ENCODE data around the gene MEI1. TPM values are rescaled to one million over a fixed set of nuclear protein-coding genes. Genes with fewer than 3 reads are reported as not detected.
"Not testable (repeated sequence)": the region's sequence is repeated elsewhere in the genome, so short reads cannot be mapped to it uniquely, and the experiment has no call there.

Gene MEI1
- total RNA-seq, 1 donor, result 0.36 TPM

DNA sequence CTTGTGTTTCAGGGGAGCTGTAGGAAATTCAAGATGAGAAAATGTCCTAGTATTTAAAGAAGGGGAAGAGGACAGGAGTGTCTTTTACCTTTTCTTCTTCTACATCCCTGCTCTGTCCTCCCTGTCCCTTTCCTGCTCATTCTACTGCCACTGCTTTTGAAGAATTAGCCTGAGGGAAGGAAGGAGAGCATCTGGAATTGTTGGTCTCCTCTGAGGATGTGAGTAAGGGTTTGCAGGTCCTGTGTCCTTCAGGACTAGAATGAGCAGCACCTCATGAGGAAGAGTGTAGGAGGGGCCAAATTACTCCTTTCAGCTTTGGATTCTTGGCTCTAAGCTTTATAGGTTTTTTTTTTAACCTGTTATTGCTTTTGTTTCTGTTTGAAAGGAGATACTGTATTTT lies 34.8 kb upstream of the MEI1 start:
- H3K79me2 ChIP-seq (ENCODE audit: insufficient read depth, low read length), result no peaks in the 10 kb centered on the region
- H3K27me3 ChIP-seq (ENCODE audit: insufficient read depth, low read length), result no peaks in the 10 kb centered on the region
- no peak for TF ChIP-seq CTCF (IDR thresholded peaks at IDR 0.05; ENCODE audit: extremely low read depth, low read depth, low read length)
- H3K4me3 ChIP-seq (ENCODE audit: insufficient read depth, low read length), result no peak overlapping the region
- H4K20me1 ChIP-seq (ENCODE audit: insufficient read depth, low read length), result no peaks in the 10 kb centered on the region
- peak; percentile 34 for DNase-seq (ENCODE audit: insufficient read length, low spot score, missing footprints)
- H3K36me3 ChIP-seq (ENCODE audit: insufficient read depth, low read length), result peaks cover 59% of the 10 kb centered on the region
- no peak overlapping the region for H3K27ac ChIP-seq (ENCODE audit: low read depth, low read length)
- H2AFZ ChIP-seq (ENCODE audit: low read length), result no peak overlapping the region
- no peaks in the 10 kb centered on the region for H3K9me3 ChIP-seq (ENCODE audit: low read depth, low read length)
- H3K4me1 ChIP-seq (ENCODE audit: insufficient read depth, low read length), result peaks cover 17% of the 10 kb centered on the region
- H3K4me2 ChIP-seq (ENCODE audit: insufficient read depth, low read length), result no peak overlapping the region

DNA sequence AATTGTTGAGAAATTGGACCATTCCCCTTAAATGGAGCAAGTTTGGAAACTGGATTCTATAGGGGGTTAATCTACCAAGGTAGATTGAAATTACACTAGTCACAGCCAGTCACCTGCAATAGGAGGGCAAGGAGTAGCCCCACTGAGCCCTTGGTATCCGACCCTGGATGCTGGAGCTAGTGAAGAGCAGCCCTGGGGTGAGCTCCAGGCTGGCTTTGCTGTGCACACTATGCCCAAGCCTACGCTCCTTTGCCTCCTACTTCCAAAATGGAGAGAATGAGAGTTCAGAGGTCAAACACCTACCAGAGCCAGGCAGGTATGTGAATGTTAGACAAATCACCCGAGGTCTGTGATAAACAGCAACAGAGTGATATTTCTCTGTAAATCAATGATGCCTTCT lies 34.4 kb upstream of the MEI1 start:
- peaks cover 54% of the 10 kb centered on the region for H3K36me3 ChIP-seq (ENCODE audit: insufficient read depth, low read length)
- H3K4me2 ChIP-seq (ENCODE audit: insufficient read depth, low read length), result no peak overlapping the region
- no peaks in the 10 kb centered on the region for H3K9me3 ChIP-seq (ENCODE audit: low read depth, low read length)
- no peaks in the 10 kb centered on the region for H3K27me3 ChIP-seq (ENCODE audit: insufficient read depth, low read length)
- H3K79me2 ChIP-seq (ENCODE audit: insufficient read depth, low read length), result no peaks in the 10 kb centered on the region
- no peaks in the 10 kb centered on the region for H4K20me1 ChIP-seq (ENCODE audit: insufficient read depth, low read length)
- H3K4me1 ChIP-seq (ENCODE audit: insufficient read depth, low read length), result peaks cover 19% of the 10 kb centered on the region
- no peak for DNase-seq (ENCODE audit: insufficient read length, low spot score, missing footprints)
- TF ChIP-seq CTCF (IDR thresholded peaks at IDR 0.05; ENCODE audit: extremely low read depth, low read depth, low read length), result no peak
- H3K4me3 ChIP-seq (ENCODE audit: insufficient read depth, low read length), result no peak overlapping the region
- no peak overlapping the region for H2AFZ ChIP-seq (ENCODE audit: low read length)
- H3K27ac ChIP-seq (ENCODE audit: low read depth, low read length), result no peak overlapping the region

DNA sequence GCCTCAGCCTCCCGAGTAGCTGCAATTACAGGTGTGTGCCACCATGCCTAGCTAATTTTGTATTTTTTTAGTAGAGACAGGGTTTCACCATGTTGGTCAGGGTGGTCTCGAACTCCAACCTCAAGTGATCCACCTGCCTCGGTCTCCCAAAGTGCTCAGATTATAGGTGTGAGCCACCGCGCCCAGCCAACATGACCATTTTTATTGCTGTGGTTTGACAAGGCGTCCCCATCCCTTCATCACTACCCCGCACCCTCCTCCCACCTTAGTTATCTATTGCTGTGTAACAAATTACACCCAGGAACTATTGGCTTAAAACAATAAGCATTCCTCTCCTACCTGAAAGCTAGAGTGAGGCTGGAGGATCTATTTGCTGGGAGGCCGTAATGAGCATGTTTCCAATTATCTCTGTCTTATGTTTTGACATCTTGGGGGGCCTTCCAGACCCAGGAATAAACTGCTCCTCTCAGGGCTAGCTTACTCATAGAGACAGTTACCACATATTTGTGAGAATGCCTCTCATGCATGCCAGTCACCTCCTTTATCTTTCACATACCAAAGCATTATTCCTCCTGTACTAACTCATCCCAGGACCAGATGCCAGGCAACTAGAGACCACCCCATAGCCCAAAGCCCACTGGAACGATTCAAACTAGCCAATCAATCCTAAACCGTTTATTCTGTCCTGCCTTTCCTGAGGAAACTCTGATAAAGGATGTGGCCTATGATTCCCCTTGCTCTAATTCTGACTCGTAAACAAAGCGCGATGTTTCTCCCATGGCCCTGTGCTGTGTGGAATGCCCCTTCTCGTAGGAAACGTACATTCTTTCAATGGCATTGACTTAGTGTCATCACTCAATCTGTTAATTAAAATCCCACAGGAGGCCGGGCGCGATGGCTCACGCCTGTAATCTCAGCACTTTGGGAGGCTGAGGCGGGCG lies 30.1 kb upstream of the MEI1 start:
- Histone ChIP-seq H3K4me3 (ENCODE audit: insufficient read depth, low read length) (no peak overlapping the region), H3K27me3 (ENCODE audit: insufficient read depth, low read length) (no peaks in the 10 kb centered on the region), H3K36me3 (ENCODE audit: insufficient read depth, low read length) (peaks cover 26% of the 10 kb centered on the region), H3K4me2 (ENCODE audit: insufficient read depth, low read length) (peak overlapping the region; percentile 44), H3K9me3 (ENCODE audit: low read depth, low read length) (no peaks in the 10 kb centered on the region), H4K20me1 (ENCODE audit: insufficient read depth, low read length) (no peaks in the 10 kb centered on the region), H3K4me1 (ENCODE audit: insufficient read depth, low read length) (peaks cover 26% of the 10 kb centered on the region), H3K79me2 (ENCODE audit: insufficient read depth, low read length) (peaks cover 10% of the 10 kb centered on the region), H2AFZ (ENCODE audit: low read length) (peak overlapping the region; percentile 50), H3K27ac (ENCODE audit: low read depth, low read length) (peak overlapping the region; percentile 83)
- peak; percentile 67 for DNase-seq (ENCODE audit: insufficient read length, low spot score, missing footprints)
- no peak for TF ChIP-seq CTCF (IDR thresholded peaks at IDR 0.05; ENCODE audit: extremely low read depth, low read depth, low read length)

DNA sequence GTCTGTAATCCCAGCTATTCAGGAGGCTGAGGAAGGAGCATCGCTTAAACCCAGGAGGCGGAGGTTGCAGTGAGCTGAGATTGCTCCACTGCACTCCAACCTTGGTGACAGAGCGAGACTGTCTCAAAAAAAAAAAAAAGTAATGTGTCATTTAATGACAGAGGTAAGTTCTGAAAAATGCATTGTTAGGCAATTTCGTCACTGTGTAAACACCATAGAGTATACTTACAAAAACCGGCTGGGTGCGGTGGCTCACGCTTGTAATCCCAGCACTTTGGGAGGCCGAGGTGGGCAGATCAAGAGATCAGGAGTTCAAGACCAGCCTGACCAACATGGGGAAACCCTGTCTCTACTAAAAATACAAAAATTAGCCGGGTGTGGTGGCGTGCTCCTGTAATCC lies 27.2 kb upstream of the MEI1 start:
- not testable (repeated sequence) for DNase-seq (ENCODE audit: insufficient read length, low spot score, missing footprints); H2AFZ ChIP-seq (ENCODE audit: low read length); H3K27ac ChIP-seq (ENCODE audit: low read depth, low read length)

More for the DNA sequence above, 27.2 kb upstream of the MEI1 start:
- peaks cover 28% of the 10 kb centered on the region for H3K79me2 ChIP-seq (ENCODE audit: insufficient read depth, low read length)
- H3K27me3 ChIP-seq (ENCODE audit: insufficient read depth, low read length); H3K4me3 ChIP-seq (ENCODE audit: insufficient read depth, low read length); H4K20me1 ChIP-seq (ENCODE audit: insufficient read depth, low read length); H3K4me2 ChIP-seq (ENCODE audit: insufficient read depth, low read length); H3K9me3 ChIP-seq (ENCODE audit: low read depth, low read length): not testable (repeated sequence)
- H3K4me1 ChIP-seq (ENCODE audit: insufficient read depth, low read length), result peaks cover 23% of the 10 kb centered on the region
- peaks cover 25% of the 10 kb centered on the region for H3K36me3 ChIP-seq (ENCODE audit: insufficient read depth, low read length)

All from osteoblast (primary cell).